Measurements from ENCODE around the gene HACD1.

Gene HACD1

DNA sequence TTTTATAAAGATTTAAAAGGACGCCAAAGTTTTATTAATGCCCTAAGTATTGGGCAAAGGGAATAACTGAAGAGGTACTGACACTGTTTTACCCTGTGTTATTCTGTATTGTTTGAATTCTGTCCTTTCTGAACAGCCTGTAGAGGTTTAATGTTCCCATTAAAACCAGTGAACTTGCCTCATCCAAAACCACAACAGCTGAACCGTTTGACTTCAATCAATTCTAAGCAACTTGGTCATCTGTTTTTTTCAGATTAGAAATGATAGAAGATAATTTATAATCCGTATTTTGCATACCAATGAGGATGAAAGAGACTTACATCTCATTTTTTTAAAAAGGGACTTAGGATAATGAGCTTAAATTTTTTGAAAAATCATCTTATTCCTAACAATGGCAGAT, 40.4 kb downstream of the HACD1 start:
- Histone ChIP-seq H3K27me3 (replicated peaks; ENCODE audit: control insufficient read depth, insufficient read depth, low read length) (no peaks in the 10 kb centered on the region), H3K4me3 (replicated peaks; ENCODE audit: low read depth, low read length) (no peak overlapping the region), H3K36me3 (ENCODE audit: control insufficient read depth, insufficient read depth, low read length) (no peaks in the 10 kb centered on the region)
- TF ChIP-seq, protein P1, sequence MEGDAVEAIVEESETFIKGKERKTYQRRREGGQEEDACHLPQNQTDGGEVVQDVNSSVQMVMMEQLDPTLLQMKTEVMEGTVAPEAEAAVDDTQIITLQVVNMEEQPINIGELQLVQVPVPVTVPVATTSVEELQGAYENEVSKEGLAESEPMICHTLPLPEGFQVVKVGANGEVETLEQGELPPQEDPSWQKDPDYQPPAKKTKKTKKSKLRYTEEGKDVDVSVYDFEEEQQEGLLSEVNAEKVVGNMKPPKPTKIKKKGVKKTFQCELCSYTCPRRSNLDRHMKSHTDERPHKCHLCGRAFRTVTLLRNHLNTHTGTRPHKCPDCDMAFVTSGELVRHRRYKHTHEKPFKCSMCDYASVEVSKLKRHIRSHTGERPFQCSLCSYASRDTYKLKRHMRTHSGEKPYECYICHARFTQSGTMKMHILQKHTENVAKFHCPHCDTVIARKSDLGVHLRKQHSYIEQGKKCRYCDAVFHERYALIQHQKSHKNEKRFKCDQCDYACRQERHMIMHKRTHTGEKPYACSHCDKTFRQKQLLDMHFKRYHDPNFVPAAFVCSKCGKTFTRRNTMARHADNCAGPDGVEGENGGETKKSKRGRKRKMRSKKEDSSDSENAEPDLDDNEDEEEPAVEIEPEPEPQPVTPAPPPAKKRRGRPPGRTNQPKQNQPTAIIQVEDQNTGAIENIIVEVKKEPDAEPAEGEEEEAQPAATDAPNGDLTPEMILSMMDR (IDR thresholded peaks at IDR 0.05; ENCODE audit: insufficient read depth, low read length, poor library complexity, severe bottlenecking): no peak
- no peak for DNase-seq (ENCODE audit: extremely low read depth, insufficient read length)

DNA sequence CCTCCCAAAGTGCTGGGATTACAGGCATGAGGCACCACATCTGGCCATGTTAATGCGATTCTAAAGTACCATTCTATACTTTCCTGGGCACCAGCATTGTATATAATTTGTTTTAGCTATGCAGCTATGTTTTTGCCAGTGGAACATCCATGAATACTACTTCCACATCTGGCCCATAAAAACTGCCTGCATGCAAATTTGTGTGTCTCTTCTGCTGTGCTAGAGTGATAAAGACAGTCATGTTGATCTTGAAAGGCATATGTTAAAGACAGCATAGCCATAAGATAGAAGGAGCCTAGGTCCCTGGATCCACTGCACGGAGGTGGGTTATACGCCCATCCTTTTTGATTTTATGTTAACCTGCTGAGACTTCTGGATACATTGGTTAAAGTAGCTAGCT, 52.3 kb downstream of the HACD1 start:
- DNase-seq (ENCODE audit: extremely low read depth, insufficient read length): no peak
- Histone ChIP-seq H3K27me3 (replicated peaks; ENCODE audit: control insufficient read depth, insufficient read depth, low read length) (no peaks in the 10 kb centered on the region; the same call in 1 of the 2 replicates), H3K4me3 (replicated peaks; ENCODE audit: low read depth, low read length) (no peak overlapping the region), H3K36me3 (ENCODE audit: control insufficient read depth, insufficient read depth, low read length) (no peaks in the 10 kb centered on the region)
- TF ChIP-seq, protein P1 (IDR thresholded peaks at IDR 0.05; ENCODE audit: insufficient read depth, low read length, poor library complexity, severe bottlenecking): no peak

DNA sequence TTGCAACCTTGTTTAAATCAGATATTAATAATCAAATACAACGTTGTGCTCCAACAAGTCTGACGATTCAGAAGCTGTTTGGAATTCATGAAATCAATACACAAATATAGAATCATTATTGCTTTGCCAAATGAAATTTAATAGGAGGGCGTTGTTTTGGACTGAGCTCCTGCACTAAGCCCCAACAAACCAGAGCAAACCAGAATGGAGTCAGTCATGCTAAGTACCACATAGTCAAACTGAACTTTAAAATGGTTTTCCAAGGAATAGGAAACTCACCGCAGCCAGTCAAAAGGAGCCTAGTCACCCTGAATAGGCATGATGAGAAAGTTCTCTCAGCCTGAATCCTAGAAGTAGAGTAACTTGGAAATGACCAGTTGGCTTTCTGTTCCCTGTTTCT, 53.7 kb downstream of the HACD1 start:
- TF ChIP-seq, protein P1 (IDR thresholded peaks at IDR 0.05; ENCODE audit: insufficient read depth, low read length, poor library complexity, severe bottlenecking): no peak
- Histone ChIP-seq H3K36me3 (ENCODE audit: control insufficient read depth, insufficient read depth, low read length) (no peaks in the 10 kb centered on the region), H3K27me3 (replicated peaks; ENCODE audit: control insufficient read depth, insufficient read depth, low read length) (no peaks in the 10 kb centered on the region; the same call in 1 of the 2 replicates), H3K4me3 (replicated peaks; ENCODE audit: low read depth, low read length) (no peak overlapping the region)
- DNase-seq (ENCODE audit: extremely low read depth, insufficient read length): no peak

DNA sequence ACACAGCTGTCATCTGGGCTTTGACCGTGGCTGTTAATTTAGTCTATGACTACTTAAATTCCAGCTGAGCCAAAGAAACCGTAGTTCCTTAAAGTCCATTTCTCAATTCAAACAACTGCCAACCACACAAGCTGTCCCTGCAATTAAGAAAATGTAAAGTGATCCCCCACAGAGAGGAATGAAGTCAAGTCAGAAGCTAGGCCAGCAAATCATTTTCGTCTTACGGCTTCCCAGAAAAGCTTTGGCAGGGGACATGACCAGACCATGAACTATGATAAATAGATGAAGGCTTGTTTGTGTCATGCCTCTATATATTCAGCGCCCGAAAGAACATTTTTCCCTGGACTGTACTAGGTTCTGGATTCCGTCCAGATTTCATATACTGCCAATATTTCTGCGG, 54.6 kb downstream of the HACD1 start:
- Histone ChIP-seq H3K27me3 (replicated peaks; ENCODE audit: control insufficient read depth, insufficient read depth, low read length) (no peaks in the 10 kb centered on the region; the same call in 1 of the 2 replicates), H3K4me3 (replicated peaks; ENCODE audit: low read depth, low read length) (no peak overlapping the region), H3K36me3 (ENCODE audit: control insufficient read depth, insufficient read depth, low read length) (no peaks in the 10 kb centered on the region)
- TF ChIP-seq, protein P1 (IDR thresholded peaks at IDR 0.05; ENCODE audit: insufficient read depth, low read length, poor library complexity, severe bottlenecking): no peak
- no peak for DNase-seq (ENCODE audit: extremely low read depth, insufficient read length)

DNA sequence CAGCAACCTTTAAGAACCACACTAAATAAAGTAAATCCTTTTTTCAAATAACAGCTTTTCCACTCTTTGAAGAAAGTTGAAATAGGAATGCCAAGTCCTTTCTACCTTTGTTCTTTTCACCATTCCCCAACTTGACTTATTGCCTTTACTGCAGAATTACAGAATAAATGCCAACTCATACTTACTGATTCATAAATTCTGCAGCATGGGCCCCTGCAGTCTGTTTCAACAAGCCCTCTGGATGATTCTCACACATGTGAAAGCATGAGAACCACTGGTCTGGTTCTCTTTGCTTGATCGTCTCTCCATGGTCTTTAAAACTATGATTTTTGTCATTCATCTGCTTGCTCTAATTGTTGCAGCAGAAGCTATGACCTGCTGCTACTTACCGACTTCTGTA, 56.1 kb downstream of the HACD1 start:
- no peak for DNase-seq (ENCODE audit: extremely low read depth, insufficient read length)
- H3K27me3 ChIP-seq (replicated peaks; ENCODE audit: control insufficient read depth, insufficient read depth, low read length): no peaks in the 10 kb centered on the region; the same call in 1 of the 2 replicates
- H3K4me3 ChIP-seq (replicated peaks; ENCODE audit: low read depth, low read length): no peak overlapping the region
- no peaks in the 10 kb centered on the region for H3K36me3 ChIP-seq (ENCODE audit: control insufficient read depth, insufficient read depth, low read length)
- TF ChIP-seq, protein P1 (IDR thresholded peaks at IDR 0.05; ENCODE audit: insufficient read depth, low read length, poor library complexity, severe bottlenecking): no peak

DNA sequence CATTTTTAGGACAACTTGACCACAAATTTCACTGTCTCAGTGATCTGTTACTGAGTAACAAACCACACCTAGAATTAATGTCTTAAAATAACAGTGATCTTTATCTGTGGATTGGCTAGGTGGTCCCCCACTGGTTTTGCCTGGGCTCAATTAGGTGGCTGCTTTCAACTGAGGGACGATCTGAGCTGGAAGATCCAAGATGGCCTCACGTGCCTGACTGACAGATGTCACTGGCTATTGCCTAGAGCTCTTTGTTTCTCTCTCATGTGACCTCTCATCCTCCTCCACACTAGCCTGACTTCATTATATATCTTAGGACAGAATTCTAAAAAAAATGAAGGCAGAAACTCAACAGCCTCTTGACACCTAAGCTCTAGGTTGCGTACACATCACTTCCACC, 59.7 kb downstream of the HACD1 start:
- TF ChIP-seq, protein P1 (IDR thresholded peaks at IDR 0.05; ENCODE audit: insufficient read depth, low read length, poor library complexity, severe bottlenecking): no peak
- Histone ChIP-seq H3K4me3 (replicated peaks; ENCODE audit: low read depth, low read length) (no peak overlapping the region), H3K36me3 (ENCODE audit: control insufficient read depth, insufficient read depth, low read length) (no peaks in the 10 kb centered on the region), H3K27me3 (replicated peaks; ENCODE audit: control insufficient read depth, insufficient read depth, low read length) (no peaks in the 10 kb centered on the region)
- DNase-seq (ENCODE audit: extremely low read depth, insufficient read length): no peak
